Osteocyte (in vitro differentiated cells): Measurements from ENCODE around the gene VPS4A. TPM values are rescaled to one million over a fixed set of nuclear protein-coding genes. Genes with fewer than 3 reads are reported as not detected.

Source experiments
- DNase-seq: peaks from one replicate; pipeline ENCODE4 v3.0.0; 2021; ENCODE audit warnings: mixed read lengths; ENCODE audit not compliant: unreplicated experiment; ENCODE audit errors: extremely low spot score
- H3K27ac Mint-ChIP-seq: one replicate; pipeline ENCODE4 v1.8.0; 2021; ENCODE audit warnings: mild to moderate bottlenecking, mixed read lengths; ENCODE audit not compliant: unreplicated experiment
- H3K27me3 Mint-ChIP-seq: one replicate; pipeline ENCODE4 v1.8.0; 2021; ENCODE audit warnings: mixed read lengths; ENCODE audit not compliant: unreplicated experiment
- H3K36me3 Mint-ChIP-seq: one replicate; pipeline ENCODE4 v1.8.0; 2021; ENCODE audit warnings: mixed read lengths; ENCODE audit not compliant: unreplicated experiment
- H3K4me1 Mint-ChIP-seq: one replicate; pipeline ENCODE4 v1.8.0; 2021; ENCODE audit warnings: mixed read lengths; ENCODE audit not compliant: unreplicated experiment
- H3K4me3 Mint-ChIP-seq: one replicate; pipeline ENCODE4 v1.8.0; 2021; ENCODE audit warnings: mild to moderate bottlenecking, moderate library complexity, mixed read lengths; ENCODE audit not compliant: unreplicated experiment
- H3K9me3 Mint-ChIP-seq: one replicate; pipeline ENCODE4 v1.8.0; 2021; ENCODE audit warnings: mixed read lengths; ENCODE audit not compliant: unreplicated experiment
- total RNA-seq: library from RNA; stranded (reverse); gene quantifications from 2 replicates; pipeline ENCODE4 v1.2.1, GENCODE V29; 2021
- TF ChIP-seq, protein P1 (sequence below): fragments of 200-600 bp; sonication (generic); IDR thresholded peaks from 2 replicates; pipeline ENCODE4 v1.5.0; 2021; ENCODE audit warnings: antibody characterized with exemption, mild to moderate bottlenecking, moderate library complexity

Gene VPS4A
- total RNA-seq, 1 donor from 2014 or later, result 34.7 TPM

DNA sequence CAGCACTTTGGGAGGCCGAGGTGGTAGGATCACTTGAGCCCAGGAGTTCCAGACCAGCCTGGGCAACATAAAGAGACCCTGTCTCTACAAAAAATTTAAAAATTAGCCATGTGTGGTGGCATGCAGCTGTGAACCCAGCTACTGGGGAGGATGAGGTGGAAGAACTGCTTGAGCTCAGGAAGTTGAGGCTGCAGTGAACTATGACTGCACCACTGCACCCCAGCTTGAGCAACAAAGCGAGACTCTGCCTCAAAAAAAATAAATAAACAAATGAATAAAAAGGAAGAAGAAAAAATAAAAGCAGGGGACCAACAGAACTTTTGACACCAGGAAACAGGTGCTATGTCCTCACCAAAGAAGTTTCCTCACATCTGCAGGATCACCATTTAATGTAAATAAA is 60.4 kb downstream of the VPS4A start:
- Mint-ChIP-seq H3K4me1 (no peaks in the 10 kb centered on the region), H3K9me3 (no peaks in the 10 kb centered on the region), H3K36me3 (peaks cover 41% of the 10 kb centered on the region), H3K27ac (no peak overlapping the region), H3K27me3 (no peaks in the 10 kb centered on the region), H3K4me3 (no peak overlapping the region)
- no peak for DNase-seq
- TF ChIP-seq, protein P1, sequence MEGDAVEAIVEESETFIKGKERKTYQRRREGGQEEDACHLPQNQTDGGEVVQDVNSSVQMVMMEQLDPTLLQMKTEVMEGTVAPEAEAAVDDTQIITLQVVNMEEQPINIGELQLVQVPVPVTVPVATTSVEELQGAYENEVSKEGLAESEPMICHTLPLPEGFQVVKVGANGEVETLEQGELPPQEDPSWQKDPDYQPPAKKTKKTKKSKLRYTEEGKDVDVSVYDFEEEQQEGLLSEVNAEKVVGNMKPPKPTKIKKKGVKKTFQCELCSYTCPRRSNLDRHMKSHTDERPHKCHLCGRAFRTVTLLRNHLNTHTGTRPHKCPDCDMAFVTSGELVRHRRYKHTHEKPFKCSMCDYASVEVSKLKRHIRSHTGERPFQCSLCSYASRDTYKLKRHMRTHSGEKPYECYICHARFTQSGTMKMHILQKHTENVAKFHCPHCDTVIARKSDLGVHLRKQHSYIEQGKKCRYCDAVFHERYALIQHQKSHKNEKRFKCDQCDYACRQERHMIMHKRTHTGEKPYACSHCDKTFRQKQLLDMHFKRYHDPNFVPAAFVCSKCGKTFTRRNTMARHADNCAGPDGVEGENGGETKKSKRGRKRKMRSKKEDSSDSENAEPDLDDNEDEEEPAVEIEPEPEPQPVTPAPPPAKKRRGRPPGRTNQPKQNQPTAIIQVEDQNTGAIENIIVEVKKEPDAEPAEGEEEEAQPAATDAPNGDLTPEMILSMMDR, result no peak

DNA sequence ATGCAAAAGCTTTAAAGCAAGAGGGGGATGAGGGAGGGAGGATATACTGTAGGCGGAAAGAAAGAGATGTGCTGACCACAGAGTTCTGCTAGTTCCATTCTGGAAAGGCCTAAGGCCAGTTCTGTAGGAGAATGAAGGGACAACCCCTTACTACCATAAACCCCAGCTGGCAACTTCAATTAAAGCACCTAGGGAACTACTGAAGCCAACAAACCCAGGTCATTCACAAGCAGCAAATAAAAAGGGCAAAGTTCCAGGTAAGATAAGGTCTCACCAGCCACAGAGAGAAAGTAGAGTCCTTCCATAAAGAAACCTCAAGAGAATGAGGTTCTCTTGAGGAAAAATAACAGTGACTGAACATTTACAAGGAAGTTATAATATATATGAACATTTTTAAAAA is 61.9 kb downstream of the VPS4A start:
- TF ChIP-seq, protein P1, result no peak
- Mint-ChIP-seq H3K27ac (no peak overlapping the region), H3K4me3 (no peak overlapping the region), H3K4me1 (no peaks in the 10 kb centered on the region), H3K27me3 (no peaks in the 10 kb centered on the region), H3K36me3 (peaks cover 36% of the 10 kb centered on the region), H3K9me3 (no peaks in the 10 kb centered on the region)
- no peak for DNase-seq

Other genes with a start within 250 kb of the VPS4A start
- gene HAS3, start 205.7 kb upstream of the VPS4A start, total RNA-seq, result 0.89 and 1.6 TPM in 2 replicates
- 88.0 and 91.7 TPM in 2 replicates for gene CHTF8, start 178.8 kb upstream of the VPS4A start, total RNA-seq
- gene UTP4, start 178.7 kb upstream of the VPS4A start, total RNA-seq, result 41.6 and 41.8 TPM in 2 replicates
- gene SNTB2, start 124.2 kb upstream of the VPS4A start, total RNA-seq, result 39.6 and 45.6 TPM in 2 replicates
- gene PDF, start 19.2 kb downstream of the VPS4A start, total RNA-seq, result 11.8 and 12.6 TPM in 2 replicates
- 50.8 and 52.3 TPM in 2 replicates for gene COG8, start 28.2 kb downstream of the VPS4A start, total RNA-seq
- gene NIP7, start 28.4 kb downstream of the VPS4A start, total RNA-seq, result 21.1 and 22.7 TPM in 2 replicates
- gene TMED6, start 40.4 kb downstream of the VPS4A start, total RNA-seq, result 0.40 and 0.94 TPM in 2 replicates
- gene TERF2, start 74.7 kb downstream of the VPS4A start, total RNA-seq, result 33.5 and 43.7 TPM in 2 replicates
- 69.8 and 74.2 TPM in 2 replicates for gene CYB5B, start 113.3 kb downstream of the VPS4A start, total RNA-seq